ENCODE data around the gene TBPL1. TPM values are rescaled to one million over a fixed set of nuclear protein-coding genes. Genes with fewer than 3 reads are reported as not detected.

The TBPL1 gene
- total and polyA plus RNA-seq, 12 donors = 9.0 to 18.9 (median 14.4) TPM

DNA sequence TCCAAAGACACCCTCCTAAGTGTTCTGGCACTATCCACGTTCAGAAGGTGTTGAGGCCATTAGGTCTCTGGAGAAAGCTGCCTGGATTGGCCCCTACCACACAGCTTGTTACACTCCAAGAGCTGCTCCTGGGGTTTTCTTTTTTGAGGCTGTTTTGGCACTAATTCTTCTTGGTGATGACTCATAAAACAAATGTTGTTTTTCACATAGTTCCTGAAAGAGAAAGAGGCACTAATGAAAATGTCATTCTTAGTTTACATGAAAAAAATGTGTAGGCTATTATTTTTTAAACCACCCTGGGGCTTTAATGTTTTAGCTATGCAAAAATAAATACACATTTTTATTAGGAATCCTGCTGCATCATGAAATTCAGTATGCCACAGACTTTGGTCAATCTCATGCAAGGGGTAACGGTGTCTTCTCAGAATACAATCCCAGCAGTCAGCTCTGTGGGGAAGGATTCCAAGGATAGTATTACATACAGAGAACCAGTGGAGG is 38.1 kb downstream of the TBPL1 start:
- H3K4me3 ChIP-seq = no peak overlapping the region
- TF ChIP-seq, protein P1, sequence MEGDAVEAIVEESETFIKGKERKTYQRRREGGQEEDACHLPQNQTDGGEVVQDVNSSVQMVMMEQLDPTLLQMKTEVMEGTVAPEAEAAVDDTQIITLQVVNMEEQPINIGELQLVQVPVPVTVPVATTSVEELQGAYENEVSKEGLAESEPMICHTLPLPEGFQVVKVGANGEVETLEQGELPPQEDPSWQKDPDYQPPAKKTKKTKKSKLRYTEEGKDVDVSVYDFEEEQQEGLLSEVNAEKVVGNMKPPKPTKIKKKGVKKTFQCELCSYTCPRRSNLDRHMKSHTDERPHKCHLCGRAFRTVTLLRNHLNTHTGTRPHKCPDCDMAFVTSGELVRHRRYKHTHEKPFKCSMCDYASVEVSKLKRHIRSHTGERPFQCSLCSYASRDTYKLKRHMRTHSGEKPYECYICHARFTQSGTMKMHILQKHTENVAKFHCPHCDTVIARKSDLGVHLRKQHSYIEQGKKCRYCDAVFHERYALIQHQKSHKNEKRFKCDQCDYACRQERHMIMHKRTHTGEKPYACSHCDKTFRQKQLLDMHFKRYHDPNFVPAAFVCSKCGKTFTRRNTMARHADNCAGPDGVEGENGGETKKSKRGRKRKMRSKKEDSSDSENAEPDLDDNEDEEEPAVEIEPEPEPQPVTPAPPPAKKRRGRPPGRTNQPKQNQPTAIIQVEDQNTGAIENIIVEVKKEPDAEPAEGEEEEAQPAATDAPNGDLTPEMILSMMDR (IDR thresholded peaks at IDR 0.05) = no peak
- ATAC-seq = peak in 1 of 8 donors; percentile 39
- no peak overlapping the region for H3K27ac ChIP-seq
- no peaks in the 10 kb centered on the region for H3K27me3 ChIP-seq
- no peaks in the 10 kb centered on the region for H3K9me3 ChIP-seq
- peaks cover 0 to 30% (median 16%) of the 10 kb centered on the region in 9 donors for H3K4me1 ChIP-seq
- WGBS, 2 donors = 45 to 64% methylated on average over 2 of the region's 2 CpGs
- H3K36me3 ChIP-seq = peaks cover 0 to 58% (median 4%) of the 10 kb centered on the region in 9 donors
- DNase-seq = no peak
- intact Hi-C loops (cut with DNase I) = loop anchor here in 1 of 10 donors (5.0 kb wide), 1 partner anchor 56 kb away; no protein-coding TSS in a partner anchor

DNA sequence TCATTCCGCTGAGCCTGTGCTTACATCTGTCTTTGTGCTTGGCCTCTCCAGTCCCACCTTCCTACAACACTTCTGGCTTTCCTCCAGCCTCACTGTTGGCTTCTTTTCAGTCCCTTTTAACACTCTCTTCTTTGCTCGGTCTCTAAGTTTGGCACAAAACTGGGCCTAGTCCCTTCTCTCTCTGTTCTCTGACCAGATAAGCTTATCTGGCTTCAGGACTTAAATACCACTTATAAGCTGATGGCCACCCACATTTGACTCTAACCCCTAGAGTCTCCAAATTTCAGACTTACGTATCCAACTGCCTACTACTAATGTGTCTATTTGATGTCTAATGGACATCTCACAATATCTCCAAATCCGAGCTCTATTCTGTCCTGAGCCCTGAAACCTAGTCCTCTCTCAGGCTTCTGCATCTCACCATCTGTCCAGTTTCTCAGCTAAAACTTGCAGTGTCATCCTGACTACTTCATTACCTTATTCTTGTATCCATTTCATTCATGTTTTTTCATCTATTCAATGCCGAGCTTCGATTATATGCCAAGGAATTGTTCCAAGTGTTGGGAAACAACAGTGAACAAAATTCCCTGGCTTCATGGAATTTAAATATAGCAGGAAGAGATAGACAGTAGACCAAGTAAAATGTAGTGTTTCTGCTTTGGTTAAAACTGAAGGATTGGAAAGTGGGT is 40.1 kb downstream of the TBPL1 start:
- peak overlapping the region in 2 of 10 donors; percentile 17 to 23 for H3K27ac ChIP-seq
- 46 to 51% methylated on average over 6 of the region's 6 CpGs for WGBS, 2 donors
- no peak for DNase-seq
- H3K4me3 ChIP-seq = no peak overlapping the region
- H3K27me3 ChIP-seq = no peaks in the 10 kb centered on the region
- peak in 7 of 8 donors; percentile 21 to 82 (median 53) for ATAC-seq
- peaks cover 0 to 30% (median 16%) of the 10 kb centered on the region in 9 donors for H3K4me1 ChIP-seq
- peaks cover 0 to 45% (median 4%) of the 10 kb centered on the region in 9 donors for H3K36me3 ChIP-seq
- intact Hi-C loops (cut with DNase I) = loop anchor here in 1 of 10 donors (5.0 kb wide), 1 partner anchor 54 kb away; no protein-coding TSS in a partner anchor
- TF ChIP-seq, protein P1 (IDR thresholded peaks at IDR 0.05) = no peak
- peaks cover 0 to 5% (median 0%) of the 10 kb centered on the region in 11 donors for H3K9me3 ChIP-seq

DNA sequence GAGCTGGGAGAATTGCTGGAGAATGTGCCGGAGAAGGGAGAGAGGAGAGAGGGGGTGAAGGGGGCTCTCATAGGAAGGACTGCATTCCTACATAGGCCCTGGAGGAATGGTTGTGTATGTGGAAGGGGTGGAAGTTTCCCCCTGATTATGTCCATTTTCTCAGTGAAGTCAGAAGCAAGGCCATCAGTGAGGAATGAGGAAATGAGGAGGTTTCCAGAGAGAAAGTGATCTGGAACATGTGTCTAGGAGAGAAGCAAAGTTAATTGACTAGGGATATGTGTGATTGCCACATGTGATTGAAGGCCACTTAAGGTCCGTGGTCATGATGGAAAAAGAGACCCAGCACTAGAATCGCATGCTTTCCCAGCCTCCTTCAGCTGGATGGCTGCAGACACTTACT is 42.3 kb downstream of the TBPL1 start:
- no peak for DNase-seq
- no peaks in the 10 kb centered on the region for H3K27me3 ChIP-seq
- TF ChIP-seq, protein P1 (IDR thresholded peaks at IDR 0.05) = no peak
- H3K9me3 ChIP-seq = peaks cover 0 to 5% (median 0%) of the 10 kb centered on the region in 11 donors
- peaks cover 0 to 38% (median 0%) of the 10 kb centered on the region in 9 donors for H3K36me3 ChIP-seq
- no peak overlapping the region for H3K27ac ChIP-seq
- peaks cover 0 to 30% (median 16%) of the 10 kb centered on the region in 9 donors for H3K4me1 ChIP-seq
- intact Hi-C loops (cut with DNase I) = no loop called here
- H3K4me3 ChIP-seq = no peak overlapping the region
- 86 to 87% methylated on average over 3 of the region's 3 CpGs for WGBS, 2 donors
- ATAC-seq = no peak

- Histone ChIP-seq H3K4me3 (no peak overlapping the region), H3K27ac (no peak overlapping the region), H3K27me3 (no peaks in the 10 kb centered on the region), H3K4me1 (peaks cover 0 to 27% (median 16%) of the 10 kb centered on the region in 9 donors), H3K9me3 (peaks cover 0 to 5% (median 0%) of the 10 kb centered on the region in 11 donors), H3K36me3 (peaks cover 0 to 38% (median 0%) of the 10 kb centered on the region in 9 donors)
- TF ChIP-seq, protein P1 (IDR thresholded peaks at IDR 0.05) = no peak
- intact Hi-C loops (cut with DNase I) = no loop called here
- ATAC-seq (no peak), DNase-seq (no peak)
- WGBS, 2 donors = 93 to 95% methylated on average over 3 of the region's 3 CpGs
These were observed 42.7 kb downstream of the TBPL1 start for GRCh38 chr6:133995758-133996157.

All from heart right ventricle (tissue), 16 donors.